Measurements from ENCODE around the gene PDIA2. TPM values are rescaled to one million over a fixed set of nuclear protein-coding genes. Genes with fewer than 3 reads are reported as not detected.

PDIA2 gene
- total RNA-seq, 4 donors from 2014 or later, result 3.3 to 8.8 (median 3.7) TPM

DNA sequence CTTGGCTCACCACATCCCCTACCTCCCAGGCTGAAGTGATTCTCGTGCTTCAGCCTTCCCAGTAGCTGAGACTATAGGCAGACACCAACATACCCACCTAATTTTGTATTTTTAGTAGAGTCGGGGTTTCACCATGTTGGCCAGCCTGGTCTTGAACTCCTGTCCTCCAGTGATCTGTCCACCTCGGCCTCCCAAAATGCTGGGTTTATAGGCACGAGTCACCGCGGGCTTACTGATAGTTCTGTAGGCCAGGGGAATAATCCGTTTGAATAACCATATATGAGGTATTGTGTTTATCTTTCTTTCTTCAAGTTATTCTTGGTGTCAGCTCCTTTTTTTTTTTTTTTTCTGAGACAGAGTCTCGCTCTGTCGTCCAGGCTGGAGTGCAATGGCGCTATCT lies 40.7 kb upstream of the PDIA2 start:
- H3K27ac ChIP-seq, result peak overlapping the region in 2 of 4 donors; percentile 74 to 90
- no peak for DNase-seq (ENCODE audit: low spot score in 2 of 2)
- TF ChIP-seq POLR2A (IDR thresholded peaks at IDR 0.05) (no peak), EP300 (IDR thresholded peaks at IDR 0.05) (no peak)
- TF ChIP-seq, protein P1, sequence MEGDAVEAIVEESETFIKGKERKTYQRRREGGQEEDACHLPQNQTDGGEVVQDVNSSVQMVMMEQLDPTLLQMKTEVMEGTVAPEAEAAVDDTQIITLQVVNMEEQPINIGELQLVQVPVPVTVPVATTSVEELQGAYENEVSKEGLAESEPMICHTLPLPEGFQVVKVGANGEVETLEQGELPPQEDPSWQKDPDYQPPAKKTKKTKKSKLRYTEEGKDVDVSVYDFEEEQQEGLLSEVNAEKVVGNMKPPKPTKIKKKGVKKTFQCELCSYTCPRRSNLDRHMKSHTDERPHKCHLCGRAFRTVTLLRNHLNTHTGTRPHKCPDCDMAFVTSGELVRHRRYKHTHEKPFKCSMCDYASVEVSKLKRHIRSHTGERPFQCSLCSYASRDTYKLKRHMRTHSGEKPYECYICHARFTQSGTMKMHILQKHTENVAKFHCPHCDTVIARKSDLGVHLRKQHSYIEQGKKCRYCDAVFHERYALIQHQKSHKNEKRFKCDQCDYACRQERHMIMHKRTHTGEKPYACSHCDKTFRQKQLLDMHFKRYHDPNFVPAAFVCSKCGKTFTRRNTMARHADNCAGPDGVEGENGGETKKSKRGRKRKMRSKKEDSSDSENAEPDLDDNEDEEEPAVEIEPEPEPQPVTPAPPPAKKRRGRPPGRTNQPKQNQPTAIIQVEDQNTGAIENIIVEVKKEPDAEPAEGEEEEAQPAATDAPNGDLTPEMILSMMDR (IDR thresholded peaks at IDR 0.05), result no peak
- H3K27me3 ChIP-seq, result no peaks in the 10 kb centered on the region
- H3K36me3 ChIP-seq, result no peaks in the 10 kb centered on the region
- peaks cover 0 to 30% (median 10%) of the 10 kb centered on the region in 4 donors for H3K4me1 ChIP-seq
- H3K4me3 ChIP-seq, result no peak overlapping the region
- WGBS, 2 donors, result 85 to 89% methylated on average over 10 of the region's 10 CpGs
- H3K9me3 ChIP-seq, result no peaks in the 10 kb centered on the region

GRCh38 chr16:243348-243747 lies 39.6 kb upstream of the PDIA2 start:
- TF ChIP-seq POLR2A (IDR thresholded peaks at IDR 0.05) (no peak), EP300 (IDR thresholded peaks at IDR 0.05) (no peak)
- TF ChIP-seq, protein P1 (IDR thresholded peaks at IDR 0.05), result no peak
- Histone ChIP-seq H3K27me3 (no peaks in the 10 kb centered on the region), H3K9me3 (no peaks in the 10 kb centered on the region), H3K27ac (peak overlapping the region in 1 of 4 donors; percentile 48), H3K4me3 (no peak overlapping the region), H3K36me3 (peaks cover 0 to 8% (median 0%) of the 10 kb centered on the region in 3 donors), H3K4me1 (peaks cover 0 to 30% (median 10%) of the 10 kb centered on the region in 4 donors)
- DNase-seq (ENCODE audit: low spot score in 2 of 2), result no peak
- 90 to 92% methylated on average over 4 of the region's 4 CpGs for WGBS, 2 donors

DNA sequence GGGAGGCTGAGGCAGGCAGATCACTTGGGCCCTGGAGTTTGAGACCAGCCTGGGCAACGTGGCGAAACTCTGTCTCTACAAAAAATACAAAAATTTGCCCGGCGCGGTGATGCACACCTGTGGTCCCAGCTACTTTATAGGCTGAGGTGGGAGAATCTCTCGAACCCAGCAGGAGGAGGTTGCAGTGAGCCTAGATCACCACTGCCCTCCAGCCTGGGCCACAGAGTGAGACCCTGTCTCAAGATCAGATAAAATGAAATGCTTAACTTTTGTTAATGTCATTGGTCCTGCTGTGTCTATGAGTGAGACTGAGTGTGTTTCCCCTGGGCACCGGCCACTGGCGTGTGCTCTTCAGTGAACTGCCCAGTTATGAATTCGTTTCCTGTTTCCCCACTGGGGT lies 37.9 kb upstream of the PDIA2 start:
- Histone ChIP-seq H3K36me3 (peaks cover 0 to 24% (median 4%) of the 10 kb centered on the region in 3 donors), H3K27ac (no peak overlapping the region), H3K4me1 (peaks cover 0 to 19% (median 8%) of the 10 kb centered on the region in 4 donors), H3K9me3 (no peaks in the 10 kb centered on the region), H3K27me3 (no peaks in the 10 kb centered on the region), H3K4me3 (no peak overlapping the region)
- 87 to 88% methylated on average over 9 of the region's 9 CpGs for WGBS, 2 donors
- DNase-seq (ENCODE audit: low spot score in 2 of 2), result no peak
- TF ChIP-seq EP300 (IDR thresholded peaks at IDR 0.05), result no peak
- no peak for TF ChIP-seq POLR2A (IDR thresholded peaks at IDR 0.05)
- TF ChIP-seq, protein P1 (IDR thresholded peaks at IDR 0.05), result no peak

- Histone ChIP-seq H3K4me3 (no peak overlapping the region), H3K9me3 (no peaks in the 10 kb centered on the region), H3K4me1 (peaks cover 0 to 2% (median 0%) of the 10 kb centered on the region in 4 donors), H3K27ac (no peak overlapping the region), H3K36me3 (peaks cover 3 to 38% (median 4%) of the 10 kb centered on the region in 3 donors), H3K27me3 (no peaks in the 10 kb centered on the region)
- TF ChIP-seq, protein P1 (IDR thresholded peaks at IDR 0.05), result no peak
- TF ChIP-seq EP300 (IDR thresholded peaks at IDR 0.05), result no peak
- no peak for TF ChIP-seq POLR2A (IDR thresholded peaks at IDR 0.05)
- 95 to 96% methylated on average over 12 of the region's 12 CpGs for WGBS, 2 donors
- DNase-seq (ENCODE audit: low spot score in 2 of 2), result no peak
Measured at GRCh38 chr16:247027-247426, 35.9 kb upstream of the PDIA2 start.

GRCh38 chr16:249431-249830 lies 33.5 kb upstream of the PDIA2 start:
- H3K36me3 ChIP-seq, result peaks cover 3 to 60% (median 4%) of the 10 kb centered on the region in 3 donors
- H3K9me3 ChIP-seq, result no peaks in the 10 kb centered on the region
- TF ChIP-seq POLR2A (IDR thresholded peaks at IDR 0.05) (no peak), EP300 (IDR thresholded peaks at IDR 0.05) (no peak)
- TF ChIP-seq, protein P1 (IDR thresholded peaks at IDR 0.05), result no peak
- no peak overlapping the region for H3K4me3 ChIP-seq
- no peak for DNase-seq (ENCODE audit: low spot score in 2 of 2)
- no peak overlapping the region for H3K27ac ChIP-seq
- no peaks in the 10 kb centered on the region for H3K27me3 ChIP-seq
- H3K4me1 ChIP-seq, result no peaks in the 10 kb centered on the region
- 91 to 94% methylated on average over 12 of the region's 12 CpGs for WGBS, 2 donors

All from tibial nerve (tissue), 4 donors.